ENCODE results near the gene SUSD6. TPM values are rescaled to one million over a fixed set of nuclear protein-coding genes. Genes with fewer than 3 reads are reported as not detected.

The SUSD6 gene
- total RNA-seq, 2 donors from 2014 or later: 41.1 to 52.3 TPM

- TF ChIP-seq POLR2AphosphoS5 (IDR thresholded peaks at IDR 0.05) (no peak), CTCF (IDR thresholded peaks at IDR 0.05) (no peak), POLR2A (IDR thresholded peaks at IDR 0.05) (no peak)
- no peaks in the 10 kb centered on the region for H3K9me3 ChIP-seq
- peaks cover 15% of the 10 kb centered on the region for H3K4me1 ChIP-seq (replicated peaks)
- intact Hi-C loops (cut with DNase I): loop anchor here (10.0 kb wide), 1 partner anchor 327 kb away; no protein-coding TSS in a partner anchor
- H3K4me3 ChIP-seq: peak overlapping the region; percentile 20 to 28
- 7% methylated on average over 49 of the region's 62 CpGs for WGBS
- H3K27me3 ChIP-seq (replicated peaks; ENCODE audit: insufficient read depth): peaks cover 20% of the 10 kb centered on the region
- no peak for DNase-seq (ENCODE audit: low spot score)
- H3K36me3 ChIP-seq: no peaks in the 10 kb centered on the region
- no peak overlapping the region for H3K27ac ChIP-seq
These were observed 39.9 kb upstream of the SUSD6 start for GRCh38 chr14:69571449-69572029.

GRCh38 chr14:69572030-69572840 is 39.2 kb upstream of the SUSD6 start:
- Histone ChIP-seq H3K4me1 (replicated peaks) (peaks cover 15% of the 10 kb centered on the region), H3K36me3 (no peaks in the 10 kb centered on the region), H3K27me3 (replicated peaks; ENCODE audit: insufficient read depth) (peaks cover 20% of the 10 kb centered on the region), H3K9me3 (no peaks in the 10 kb centered on the region), H3K4me3 (peak overlapping the region; percentile 20 to 28), H3K27ac (no peak overlapping the region)
- TF ChIP-seq POLR2A (IDR thresholded peaks at IDR 0.05): no peak
- intact Hi-C loops (cut with DNase I): loop anchor here (10.0 kb wide), 1 partner anchor 327 kb away; no protein-coding TSS in a partner anchor
- WGBS: 10% methylated on average over 93 of the region's 112 CpGs
- no peak for DNase-seq (ENCODE audit: low spot score)

DNA sequence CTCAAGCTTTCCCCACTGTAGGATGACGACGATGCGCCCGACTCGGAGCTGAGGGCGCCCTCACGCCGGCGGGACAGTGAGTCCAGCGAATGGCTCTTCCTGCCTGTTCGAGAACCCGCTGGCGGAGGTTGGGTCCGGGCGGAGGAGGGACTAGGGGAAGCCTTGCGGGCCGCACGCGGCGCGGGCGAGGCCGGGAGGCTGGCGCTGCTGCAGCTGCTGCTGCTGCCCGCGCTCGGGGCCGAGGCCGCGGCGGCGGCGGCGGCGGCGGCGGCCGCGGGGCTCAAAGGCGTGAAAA is 38.6 kb upstream of the SUSD6 start:
- DNase-seq (ENCODE audit: low spot score): no peak
- intact Hi-C loops (cut with DNase I): loop anchor here (10.0 kb wide), 1 partner anchor 328 kb away; no protein-coding TSS in a partner anchor
- WGBS: 53% methylated on average over 27 of the region's 40 CpGs
- Histone ChIP-seq H3K27me3 (replicated peaks; ENCODE audit: insufficient read depth) (peaks cover 20% of the 10 kb centered on the region), H3K27ac (no peak overlapping the region), H3K4me3 (no peak overlapping the region), H3K36me3 (no peaks in the 10 kb centered on the region), H3K4me1 (replicated peaks) (peaks cover 15% of the 10 kb centered on the region), H3K9me3 (no peaks in the 10 kb centered on the region)
- no peak for TF ChIP-seq POLR2AphosphoS5 (IDR thresholded peaks at IDR 0.05)
- no peak for TF ChIP-seq CTCF (IDR thresholded peaks at IDR 0.05)
- no peak for TF ChIP-seq POLR2A (IDR thresholded peaks at IDR 0.05)

- DNase-seq (ENCODE audit: low spot score): no peak
- intact Hi-C loops (cut with DNase I): loop anchor here (10.0 kb wide), 1 partner anchor 329 kb away; no protein-coding TSS in a partner anchor
- H3K9me3 ChIP-seq: no peaks in the 10 kb centered on the region
- H3K27me3 ChIP-seq (replicated peaks; ENCODE audit: insufficient read depth): peaks cover 20% of the 10 kb centered on the region
- WGBS: 29% methylated on average over 33 of the region's 51 CpGs
- no peak overlapping the region for H3K27ac ChIP-seq
- TF ChIP-seq POLR2A (IDR thresholded peaks at IDR 0.05) (no peak), POLR2AphosphoS5 (IDR thresholded peaks at IDR 0.05) (no peak), CTCF (IDR thresholded peaks at IDR 0.05) (no peak)
- no peak overlapping the region for H3K4me3 ChIP-seq
- H3K4me1 ChIP-seq (replicated peaks): peaks cover 15% of the 10 kb centered on the region
- H3K36me3 ChIP-seq: no peaks in the 10 kb centered on the region
These were observed 38.1 kb upstream of the SUSD6 start for GRCh38 chr14:69573205-69573830.

DNA sequence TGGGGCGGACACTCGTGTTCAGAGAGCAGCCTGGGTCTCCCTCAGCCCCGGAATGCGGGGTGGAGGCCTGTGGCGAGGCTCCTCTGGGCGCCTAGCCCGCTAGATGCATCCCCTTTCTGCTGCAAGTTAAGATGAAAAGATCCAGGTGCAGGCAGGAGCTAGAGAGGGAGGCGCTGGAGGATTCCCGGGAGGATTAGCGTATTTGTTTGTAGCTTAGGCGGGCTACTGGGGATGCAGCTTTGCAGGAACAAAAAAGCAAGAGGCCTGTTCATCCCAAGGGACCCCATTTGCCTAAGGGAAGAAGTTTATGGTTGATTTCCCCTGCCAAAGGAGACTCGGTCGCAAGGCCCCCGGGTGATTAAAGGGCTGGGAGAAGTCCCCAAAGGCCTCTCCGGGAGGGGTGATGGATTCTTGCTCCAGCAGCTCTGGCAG is 37.5 kb upstream of the SUSD6 start:
- Histone ChIP-seq H3K4me1 (replicated peaks) (peaks cover 15% of the 10 kb centered on the region), H3K27me3 (replicated peaks; ENCODE audit: insufficient read depth) (peaks cover 20% of the 10 kb centered on the region), H3K36me3 (no peaks in the 10 kb centered on the region), H3K4me3 (no peak overlapping the region), H3K9me3 (no peaks in the 10 kb centered on the region), H3K27ac (no peak overlapping the region)
- 5% methylated on average over 15 of the region's 15 CpGs for WGBS
- intact Hi-C loops (cut with DNase I): loop anchor here (10.0 kb wide), 1 partner anchor 329 kb away; no protein-coding TSS in a partner anchor
- TF ChIP-seq CTCF (IDR thresholded peaks at IDR 0.05) (no peak), POLR2AphosphoS5 (IDR thresholded peaks at IDR 0.05) (no peak), POLR2A (IDR thresholded peaks at IDR 0.05) (no peak)
- no peak for DNase-seq (ENCODE audit: low spot score)

All from prostate gland (tissue), 2 donors.